Lung (tissue), 12 donors: ENCODE data around the gene VPS35. TPM values are rescaled to one million over a fixed set of nuclear protein-coding genes. Genes with fewer than 3 reads are reported as not detected.
"Not testable (repeated sequence)": the region's sequence is repeated elsewhere in the genome, so short reads cannot be mapped to it uniquely, and the experiment has no call there.

ENCODE experiments used
- ATAC-seq: fragments of 200-7000 bp; cut with Tn5 transposase; one replicate; pipeline ENCODE4 v1.9.1; 2020; ENCODE audit warnings: moderate number of reproducible peaks; ENCODE audit not compliant: insufficient read depth, low FRiP score
- DNase-seq, 3 donors: peaks; one replicate each; pipeline ENCODE4 v3.0.0-alpha.2; 2013 to 2017
- H3K27ac ChIP-seq, 2 donors: one replicate each; pipeline ENCODE4 v1.5.1; 2013; ENCODE audit warnings: mild to moderate bottlenecking in 2 of 2, moderate library complexity in 2 of 2, control low read depth in 1 of 2, inconsistent platforms in 1 of 2, low read depth in 1 of 2, low read length in 1 of 2
- H3K27me3 ChIP-seq, 3 donors: one replicate each; pipeline ENCODE4 v1.5.1; 2013; ENCODE audit warnings: low read length in 2 of 3; ENCODE audit not compliant: control insufficient read depth in 3 of 3, insufficient read depth in 3 of 3
- H3K36me3 ChIP-seq, 4 donors: one replicate each; pipeline ENCODE4 v1.5.1; 2013; ENCODE audit warnings: low read length in 4 of 4, mild to moderate bottlenecking in 1 of 4, moderate library complexity in 1 of 4; ENCODE audit not compliant: control insufficient read depth in 4 of 4, insufficient read depth in 4 of 4
- H3K4me1 ChIP-seq, 5 donors: one replicate each; pipeline ENCODE4 v1.5.1; 2013; ENCODE audit warnings: low read length in 5 of 5, mild to moderate bottlenecking in 2 of 5, moderate library complexity in 1 of 5; ENCODE audit not compliant: control insufficient read depth in 5 of 5, insufficient read depth in 5 of 5
- H3K4me3 ChIP-seq: one replicate; pipeline ENCODE4 v1.5.1; 2013; ENCODE audit warnings: mild to moderate bottlenecking, control low read depth, moderate library complexity
- H3K9ac ChIP-seq, 2 donors: one replicate each; pipeline ENCODE4 v1.5.1; 2013; ENCODE audit warnings: low read length in 2 of 2, control low read depth in 1 of 2; ENCODE audit not compliant: insufficient read depth in 1 of 2
- H3K9me3 ChIP-seq, 4 donors: one replicate each; pipeline ENCODE4 v1.5.1; 2013; ENCODE audit warnings: low read length in 3 of 4, mild to moderate bottlenecking in 1 of 4, moderate library complexity in 1 of 4; ENCODE audit not compliant: control insufficient read depth in 4 of 4, insufficient read depth in 3 of 4
- WGBS, 2 donors: extraction: QIAGEN DNeasy Blood & Tissue Kit; methylation state at CpG; one replicate each; pipeline ENCODE4 v1.1.7; 2013; 5-methylcytosine and 5-hydroxymethylcytosine counted together
- polyA plus RNA-seq, 2 donors: library from polyadenylated mRNA; stranded (reverse); fragments of 200-250 nt; gene quantifications; one replicate each; pipeline ENCODE4 v1.2.1, GENCODE V29; 2013
- total RNA-seq, 2 donors: library from RNA; depleted of rRNA in 1 of 2; stranded (reverse); fragments of >200 nt in 1 of 2; gene quantifications; one replicate each; pipeline ENCODE4 v1.2.1, GENCODE V29; 2014 to 2021
- TF ChIP-seq, protein P1 (sequence below): IDR thresholded peaks from 2 replicates; pipeline ENCODE4 v1.5.1; 2012; ENCODE audit warnings: mild to moderate bottlenecking; ENCODE audit errors: control extremely low read depth, extremely low read depth
- donor health status: control.
- donor health status: control.
- donor health status: Bipolar disorder and iron deficiency.
- donor health status: healthy.
- donor health status: DM: yes; HTN: yes; CAD: no.

The VPS35 gene
- total and polyA plus RNA-seq, 4 donors = 16.6 to 104 (median 69.0) TPM

DNA sequence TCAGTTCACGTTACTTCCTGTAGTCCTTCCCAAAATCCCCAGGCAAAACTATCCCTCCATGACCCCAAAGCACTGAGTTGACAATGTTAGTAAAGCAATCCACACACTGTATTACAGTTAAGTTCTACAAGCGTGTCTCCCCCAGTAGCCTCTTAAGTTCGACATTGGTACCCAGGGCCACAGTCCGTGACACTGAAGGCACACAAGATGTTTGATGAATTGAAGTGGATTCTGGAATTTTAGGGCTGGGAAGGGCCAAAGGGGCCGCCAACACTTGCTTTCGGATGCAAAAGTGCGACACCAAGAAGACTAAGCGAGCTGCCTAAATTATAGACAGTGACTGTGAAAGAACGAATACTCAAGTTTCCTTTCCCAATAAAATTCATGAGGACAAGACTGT, 1.5 kb downstream of the VPS35 start:
- Histone ChIP-seq H3K4me3 (no peak overlapping the region), H3K27ac (no peak overlapping the region), H3K9me3 (no peaks in the 10 kb centered on the region), H3K9ac (peak overlapping the region in 1 of 2 donors; percentile 26), H3K4me1 (peaks cover 9 to 35% (median 11%) of the 10 kb centered on the region in 5 donors), H3K36me3 (peaks cover 0 to 5% (median 0%) of the 10 kb centered on the region in 4 donors), H3K27me3 (no peaks in the 10 kb centered on the region)
- WGBS, 2 donors = 65 to 77% methylated on average over 9 of the region's 9 CpGs
- ATAC-seq (no peak), DNase-seq (peak in 2 of 3 donors; percentile 1 to 9)
- TF ChIP-seq, protein P1, sequence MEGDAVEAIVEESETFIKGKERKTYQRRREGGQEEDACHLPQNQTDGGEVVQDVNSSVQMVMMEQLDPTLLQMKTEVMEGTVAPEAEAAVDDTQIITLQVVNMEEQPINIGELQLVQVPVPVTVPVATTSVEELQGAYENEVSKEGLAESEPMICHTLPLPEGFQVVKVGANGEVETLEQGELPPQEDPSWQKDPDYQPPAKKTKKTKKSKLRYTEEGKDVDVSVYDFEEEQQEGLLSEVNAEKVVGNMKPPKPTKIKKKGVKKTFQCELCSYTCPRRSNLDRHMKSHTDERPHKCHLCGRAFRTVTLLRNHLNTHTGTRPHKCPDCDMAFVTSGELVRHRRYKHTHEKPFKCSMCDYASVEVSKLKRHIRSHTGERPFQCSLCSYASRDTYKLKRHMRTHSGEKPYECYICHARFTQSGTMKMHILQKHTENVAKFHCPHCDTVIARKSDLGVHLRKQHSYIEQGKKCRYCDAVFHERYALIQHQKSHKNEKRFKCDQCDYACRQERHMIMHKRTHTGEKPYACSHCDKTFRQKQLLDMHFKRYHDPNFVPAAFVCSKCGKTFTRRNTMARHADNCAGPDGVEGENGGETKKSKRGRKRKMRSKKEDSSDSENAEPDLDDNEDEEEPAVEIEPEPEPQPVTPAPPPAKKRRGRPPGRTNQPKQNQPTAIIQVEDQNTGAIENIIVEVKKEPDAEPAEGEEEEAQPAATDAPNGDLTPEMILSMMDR = no peak

DNA sequence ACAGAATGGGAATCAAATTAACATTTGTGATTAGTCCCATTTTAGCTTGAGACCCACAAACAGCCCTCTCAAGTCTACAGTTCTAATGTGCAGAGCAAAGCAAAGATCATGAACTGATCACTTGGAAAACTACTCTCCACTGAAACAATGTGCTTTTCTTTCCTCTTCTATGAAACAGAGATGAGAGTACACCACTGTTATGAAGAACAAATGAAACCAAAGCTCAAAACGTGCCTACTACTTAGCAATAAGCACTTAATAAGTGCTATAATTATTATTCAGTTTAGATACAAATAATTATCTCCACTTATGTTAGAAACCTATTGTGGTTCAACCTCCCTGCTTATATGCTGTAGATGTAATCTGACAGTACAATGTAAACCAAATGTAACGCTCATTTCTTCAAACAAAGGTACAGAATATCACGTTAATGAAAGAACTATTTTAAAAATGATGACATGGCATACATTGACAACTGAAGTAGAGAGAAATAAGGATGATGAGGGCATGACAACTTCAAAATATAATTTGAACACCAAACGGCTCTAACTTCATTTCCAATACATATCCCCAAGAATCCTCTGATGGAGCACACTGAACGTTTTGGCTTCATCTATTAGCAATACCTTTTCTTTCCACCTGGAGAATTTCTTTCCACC, 2.0 kb downstream of the VPS35 start:
- DNase-seq (no peak), ATAC-seq (no peak)
- Histone ChIP-seq H3K9me3 (no peaks in the 10 kb centered on the region), H3K36me3 (peaks cover 0 to 5% (median 0%) of the 10 kb centered on the region in 4 donors), H3K27me3 (no peaks in the 10 kb centered on the region), H3K4me1 (peaks cover 9 to 35% (median 11%) of the 10 kb centered on the region in 5 donors), H3K27ac (no peak overlapping the region), H3K9ac (no peak overlapping the region), H3K4me3 (no peak overlapping the region)
- TF ChIP-seq, protein P1 = no peak
- WGBS, 2 donors = 44 to 49% methylated on average over 5 of the region's 5 CpGs

- not testable (repeated sequence) for ATAC-seq, DNase-seq, H3K4me1 ChIP-seq, H3K27ac ChIP-seq, H3K9me3 ChIP-seq, H3K4me3 ChIP-seq, H3K9ac ChIP-seq, H3K27me3 ChIP-seq
- H3K36me3 ChIP-seq = peaks cover 5 to 20% (median 11%) of the 10 kb centered on the region in 4 donors
- 90% methylated on average over 2 of the region's 2 CpGs for WGBS, 2 donors
Observed at GRCh38 chr16:46681867-46682266, 7.1 kb downstream of the VPS35 start.

- H3K4me3 ChIP-seq, H3K27me3 ChIP-seq, DNase-seq, H3K9ac ChIP-seq, H3K4me1 ChIP-seq, H3K27ac ChIP-seq, H3K9me3 ChIP-seq, ATAC-seq: not testable (repeated sequence)
- WGBS, 2 donors = 96 to 100% methylated on average over 1 of the region's 1 CpG
- peaks cover 11 to 42% (median 17%) of the 10 kb centered on the region in 4 donors for H3K36me3 ChIP-seq
Observed at GRCh38 chr16:46677943-46678342, 11.0 kb downstream of the VPS35 start.
